Bladder microvascular endothelial cell (primary cell): ENCODE results near the gene DAD1. TPM values are rescaled to one million over a fixed set of nuclear protein-coding genes. Genes with fewer than 3 reads are reported as not detected.

Experiments used
- total RNA-seq: library from RNA; depleted of rRNA; stranded (reverse); fragments of >200 nt; gene quantifications from 2 replicates; pipeline ENCODE4 v1.2.3, GENCODE V29; 2014

DAD1 gene
- total RNA-seq: 241 and 322 TPM in 2 replicates

GRCh38 chr14:22589096-22589839 lies at the start of gene DAD1:
TSS of gene DAD1 (minus strand) at chr14:22589224. CDS start at chr14:22589157, 67 bp downstream.

GRCh38 chr14:22598099-22598895 lies 9.3 kb upstream of the DAD1 start, which contains the start of gene ABHD4:
TSS of gene ABHD4 (plus strand) at chr14:22598300. CDS start at chr14:22598307, 7 bp downstream.

Other genes with a start within 250 kb of the DAD1 start
- 5.0 and 14.2 TPM in 2 replicates for gene ABHD4, start 9.1 kb upstream of the DAD1 start, total RNA-seq
- gene OR6J1, start 55.1 kb upstream of the DAD1 start, total RNA-seq: not detected in 2 replicates
- gene OXA1L, start 177.5 kb upstream of the DAD1 start, total RNA-seq: 46.9 and 59.7 TPM in 2 replicates
- gene SLC7A7, start 226.2 kb upstream of the DAD1 start, total RNA-seq: 6.2 and 6.9 TPM in 2 replicates
- 33.3 and 63.5 TPM in 2 replicates for gene MRPL52, start 240.7 kb upstream of the DAD1 start, total RNA-seq
- 104 and 135 TPM in 2 replicates for gene MMP14, start 247.4 kb upstream of the DAD1 start, total RNA-seq